RWPE2 (cell line): Measurements from ENCODE around the gene HINT3.

Source experiments
- ATAC-seq: fragments of 200-7000 bp; cut with Tn5 transposase; 3 replicates; pipeline ENCODE4 v1.9.1; 2021; ENCODE audit warnings: low read depth
- DNase-seq: peaks from one replicate; pipeline ENCODE4 v3.0.0-alpha.2; 2020; ENCODE audit warnings: low spot score
- H3K27ac ChIP-seq: fragments of 450-650 bp; 2 replicates; pipeline ENCODE4 v1.5.1; 2017; ENCODE audit warnings: mild to moderate bottlenecking; ENCODE audit not compliant: poor library complexity, severe bottlenecking
- H3K27me3 ChIP-seq: fragments of 250-450 bp; sonication (Bioruptor Pico); 2 replicates; pipeline ENCODE4 v1.5.1; 2021; ENCODE audit warnings: mild to moderate bottlenecking, moderate library complexity; ENCODE audit not compliant: insufficient read depth, poor library complexity, severe bottlenecking
- H3K36me3 ChIP-seq: fragments of 250-450 bp; sonication (Bioruptor Pico); 2 replicates; pipeline ENCODE4 v1.5.1; 2020; ENCODE audit warnings: low read depth, mild to moderate bottlenecking, moderate library complexity
- H3K4me1 ChIP-seq: fragments of 250-450 bp; sonication (Bioruptor Pico); 2 replicates; pipeline ENCODE4 v1.5.1; 2021; ENCODE audit warnings: mild to moderate bottlenecking, moderate library complexity; ENCODE audit not compliant: insufficient read depth, poor library complexity, severe bottlenecking
- H3K4me3 ChIP-seq: fragments of 250-450 bp; sonication (Bioruptor Pico); 2 replicates; pipeline ENCODE4 v1.5.1; 2021; ENCODE audit warnings: mild to moderate bottlenecking, moderate library complexity; ENCODE audit not compliant: severe bottlenecking
- H3K9me3 ChIP-seq: fragments of 250-450 bp; sonication (Bioruptor Pico); 2 replicates; pipeline ENCODE4 v1.5.1; 2021; ENCODE audit warnings: mild to moderate bottlenecking, moderate library complexity; ENCODE audit not compliant: severe bottlenecking
- TF ChIP-seq, protein P1 (sequence below): fragments of 450-650 bp; IDR thresholded peaks from one replicate; pipeline ENCODE4 v1.5.1; 2017; ENCODE audit warnings: mild to moderate bottlenecking, moderate library complexity; ENCODE audit not compliant: poor library complexity, severe bottlenecking

HINT3 gene

DNA sequence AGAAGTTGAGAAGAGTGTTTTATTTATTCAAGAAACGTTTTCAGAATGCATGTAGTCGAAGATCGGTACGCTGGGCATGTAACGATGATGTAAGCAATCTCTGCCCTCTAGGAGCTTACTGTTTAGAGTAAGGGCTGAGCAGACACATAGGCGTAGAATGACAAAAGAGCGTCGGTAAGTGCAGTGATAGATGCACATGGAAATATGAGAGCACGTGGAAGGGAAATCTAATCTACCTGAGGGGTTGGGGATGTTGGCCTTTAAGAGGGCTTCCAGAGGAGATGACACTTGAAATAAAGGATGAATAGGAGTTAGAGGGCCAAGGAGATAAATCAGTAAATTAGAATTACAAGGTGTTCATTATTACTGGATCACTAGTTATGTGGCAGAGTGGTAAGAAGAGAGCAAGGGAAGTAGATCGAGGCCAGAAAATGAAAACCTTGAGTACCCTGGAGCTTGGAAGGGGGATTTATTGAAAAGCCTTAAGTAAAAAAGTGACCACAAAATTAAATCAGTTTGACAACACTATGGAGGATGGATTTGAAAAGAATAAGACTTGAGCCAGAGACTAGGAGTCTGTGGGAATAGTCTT is 30.6 kb downstream of the HINT3 start:
- ATAC-seq, result peak; percentile 11; the same call in 2 of the 3 replicates
- no peak for DNase-seq
- no peaks in the 10 kb centered on the region for H3K9me3 ChIP-seq
- TF ChIP-seq, protein P1, sequence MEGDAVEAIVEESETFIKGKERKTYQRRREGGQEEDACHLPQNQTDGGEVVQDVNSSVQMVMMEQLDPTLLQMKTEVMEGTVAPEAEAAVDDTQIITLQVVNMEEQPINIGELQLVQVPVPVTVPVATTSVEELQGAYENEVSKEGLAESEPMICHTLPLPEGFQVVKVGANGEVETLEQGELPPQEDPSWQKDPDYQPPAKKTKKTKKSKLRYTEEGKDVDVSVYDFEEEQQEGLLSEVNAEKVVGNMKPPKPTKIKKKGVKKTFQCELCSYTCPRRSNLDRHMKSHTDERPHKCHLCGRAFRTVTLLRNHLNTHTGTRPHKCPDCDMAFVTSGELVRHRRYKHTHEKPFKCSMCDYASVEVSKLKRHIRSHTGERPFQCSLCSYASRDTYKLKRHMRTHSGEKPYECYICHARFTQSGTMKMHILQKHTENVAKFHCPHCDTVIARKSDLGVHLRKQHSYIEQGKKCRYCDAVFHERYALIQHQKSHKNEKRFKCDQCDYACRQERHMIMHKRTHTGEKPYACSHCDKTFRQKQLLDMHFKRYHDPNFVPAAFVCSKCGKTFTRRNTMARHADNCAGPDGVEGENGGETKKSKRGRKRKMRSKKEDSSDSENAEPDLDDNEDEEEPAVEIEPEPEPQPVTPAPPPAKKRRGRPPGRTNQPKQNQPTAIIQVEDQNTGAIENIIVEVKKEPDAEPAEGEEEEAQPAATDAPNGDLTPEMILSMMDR, result no peak
- H3K36me3 ChIP-seq, result no peaks in the 10 kb centered on the region; the same call in 1 of the 2 replicates
- H3K4me3 ChIP-seq, result peak overlapping the region; percentile 74
- H3K4me1 ChIP-seq, result peaks cover 19% of the 10 kb centered on the region
- peak overlapping the region; percentile 73 for H3K27ac ChIP-seq
- H3K27me3 ChIP-seq, result no peaks in the 10 kb centered on the region

GRCh38 chr6:125988280-125988679 is 31.7 kb downstream of the HINT3 start:
- no peak for ATAC-seq
- no peak overlapping the region for H3K27ac ChIP-seq
- DNase-seq, result no peak
- no peaks in the 10 kb centered on the region for H3K27me3 ChIP-seq
- TF ChIP-seq, protein P1, result no peak
- no peaks in the 10 kb centered on the region; the same call in 1 of the 2 replicates for H3K36me3 ChIP-seq
- H3K9me3 ChIP-seq, result no peaks in the 10 kb centered on the region
- H3K4me1 ChIP-seq, result peaks cover 19% of the 10 kb centered on the region
- no peak overlapping the region for H3K4me3 ChIP-seq

- no peak for ATAC-seq
- no peak overlapping the region for H3K27ac ChIP-seq
Measured at GRCh38 chr6:125989631-125990030, 33.1 kb downstream of the HINT3 start.

GRCh38 chr6:125991653-125992052 is 35.1 kb downstream of the HINT3 start:
- H3K4me3 ChIP-seq, result no peak overlapping the region
- H3K27ac ChIP-seq, result no peak overlapping the region
- DNase-seq, result no peak
- TF ChIP-seq, protein P1, result no peak
- H3K9me3 ChIP-seq, result no peaks in the 10 kb centered on the region
- peaks cover 3% of the 10 kb centered on the region for H3K4me1 ChIP-seq
- H3K36me3 ChIP-seq, result peaks cover 9% of the 10 kb centered on the region
- no peak for ATAC-seq
- no peaks in the 10 kb centered on the region for H3K27me3 ChIP-seq

More at GRCh38 chr6:125989631-125990030, 33.1 kb downstream of the HINT3 start:
- no peaks in the 10 kb centered on the region; the same call in 1 of the 2 replicates for H3K36me3 ChIP-seq
- TF ChIP-seq, protein P1, result no peak
- H3K4me1 ChIP-seq, result peaks cover 13% of the 10 kb centered on the region
- H3K4me3 ChIP-seq, result no peak overlapping the region
- no peaks in the 10 kb centered on the region for H3K9me3 ChIP-seq
- no peaks in the 10 kb centered on the region for H3K27me3 ChIP-seq
- DNase-seq, result no peak
